H1 (cell line): Measurements from ENCODE around the gene LRRK1. TPM values are rescaled to one million over a fixed set of nuclear protein-coding genes. Genes with fewer than 3 reads are reported as not detected.

Source experiments
- CTCF ChIP-seq, 3 experiments: IDR thresholded peaks; 1 replicate in 2 of 3; 2 replicates in 1 of 3; pipeline versions ENCODE4 v1.5.1 to v1.6.1; 2011; ENCODE audit warnings: low read length in 3 of 3, mild to moderate bottlenecking in 3 of 3, inconsistent platforms in 2 of 3, low read depth in 1 of 3, moderate library complexity in 1 of 3; ENCODE audit not compliant: insufficient read depth in 1 of 3; ENCODE audit errors: control extremely low read depth in 1 of 3
- EZH2 ChIP-seq: fragments of 200-600 bp; sonication (generic); IDR thresholded peaks from 2 replicates; pipeline ENCODE4 v1.7.1; 2012; ENCODE audit warnings: low read depth, mild to moderate bottlenecking, moderate library complexity, low read length, inconsistent platforms; ENCODE audit not compliant: severe bottlenecking
- KDM5A ChIP-seq: fragments of 200-600 bp; IDR thresholded peaks from 2 replicates; pipeline ENCODE4 v1.7.1; 2012; ENCODE audit warnings: mild to moderate bottlenecking, low read length, inconsistent platforms, mixed read lengths
- polyA plus RNA-seq, 7 experiments: library from polyadenylated mRNA; depleted of rRNA in 3 of 7; stranded (reverse) in 5 of 7; unstranded in 2 of 7; fragments of >200 nt in 5 of 7; fragments of 200-250 nt in 2 of 7; gene quantifications; 1 replicate in 5 of 7; 2 replicates in 1 of 7; 4 replicates in 1 of 7; pipeline versions ENCODE4 v1.2.1 to v1.2.3, GENCODE V29; 2011 to 2013; ENCODE audit warnings: missing spikeins in 2 of 7, mixed read lengths in 2 of 7
- total RNA-seq: library from RNA; stranded (reverse); fragmentation: NEBNext Ultra II Directional; extraction: Animal tissue kit (Norgen Biotek cat#: 25700); gene quantifications from 2 replicates; pipeline ENCODE4 v1.2.1, GENCODE V29; 2021

Gene LRRK1
- total and polyA plus RNA-seq, 2 of the 8 experiments (the other 6 are each of a cell fraction or from before 2014, with no cell fraction given), result 1.2 to 3.6 TPM

GRCh38 chr15:100919481-100920405 is 586 bp downstream of the LRRK1 start (continued):
- TF ChIP-seq CTCF (IDR thresholded peaks at IDR 0.05; ENCODE audit: control extremely low read depth in 1 of 3, insufficient read depth in 1 of 3, low read depth in 1 of 3, low read length in 3 of 3) (no peak), EZH2 (peak; percentile 82), KDM5A (no peak)
